ENCODE data around the gene NELL2.

DNA sequence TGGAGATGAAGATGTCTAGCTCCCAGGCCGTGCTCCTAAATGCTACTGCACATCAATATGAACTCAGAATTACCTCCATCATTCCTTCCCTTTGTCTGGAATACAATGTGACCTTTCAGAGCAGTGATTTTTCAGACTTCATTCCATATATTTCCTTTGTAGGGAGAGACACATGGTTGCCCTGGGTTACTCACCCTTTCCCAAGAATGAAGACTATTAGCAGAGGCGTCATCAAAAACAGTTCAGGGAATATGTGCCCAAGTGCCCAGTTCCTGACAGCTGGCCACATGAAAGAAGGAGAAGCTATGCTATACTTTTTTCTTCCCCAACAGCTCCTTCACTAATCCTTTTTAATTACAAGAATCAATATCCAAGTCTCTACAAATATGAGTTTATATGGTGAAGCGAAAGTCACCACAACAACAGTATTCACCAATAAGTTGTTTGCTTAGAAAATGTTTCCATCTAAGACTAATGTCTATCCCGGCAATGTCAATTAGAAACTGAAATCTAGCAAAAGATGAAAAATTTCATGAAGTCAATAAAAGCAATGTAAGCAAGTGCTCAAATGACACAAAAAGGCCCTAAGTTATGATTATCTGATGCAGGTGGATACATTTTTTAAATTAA is 17.8 kb downstream of the NELL2 start:
- TF ChIP-seq POLR2AphosphoS5 (IDR thresholded peaks at IDR 0.05): no peak
- no peak for TF ChIP-seq POLR2A (IDR thresholded peaks at IDR 0.05)
- TF ChIP-seq, protein P1, sequence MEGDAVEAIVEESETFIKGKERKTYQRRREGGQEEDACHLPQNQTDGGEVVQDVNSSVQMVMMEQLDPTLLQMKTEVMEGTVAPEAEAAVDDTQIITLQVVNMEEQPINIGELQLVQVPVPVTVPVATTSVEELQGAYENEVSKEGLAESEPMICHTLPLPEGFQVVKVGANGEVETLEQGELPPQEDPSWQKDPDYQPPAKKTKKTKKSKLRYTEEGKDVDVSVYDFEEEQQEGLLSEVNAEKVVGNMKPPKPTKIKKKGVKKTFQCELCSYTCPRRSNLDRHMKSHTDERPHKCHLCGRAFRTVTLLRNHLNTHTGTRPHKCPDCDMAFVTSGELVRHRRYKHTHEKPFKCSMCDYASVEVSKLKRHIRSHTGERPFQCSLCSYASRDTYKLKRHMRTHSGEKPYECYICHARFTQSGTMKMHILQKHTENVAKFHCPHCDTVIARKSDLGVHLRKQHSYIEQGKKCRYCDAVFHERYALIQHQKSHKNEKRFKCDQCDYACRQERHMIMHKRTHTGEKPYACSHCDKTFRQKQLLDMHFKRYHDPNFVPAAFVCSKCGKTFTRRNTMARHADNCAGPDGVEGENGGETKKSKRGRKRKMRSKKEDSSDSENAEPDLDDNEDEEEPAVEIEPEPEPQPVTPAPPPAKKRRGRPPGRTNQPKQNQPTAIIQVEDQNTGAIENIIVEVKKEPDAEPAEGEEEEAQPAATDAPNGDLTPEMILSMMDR (IDR thresholded peaks at IDR 0.05): no peak

Data from suprapubic skin (tissue), 4 donors.